CD4-positive, CD25-positive, alpha-beta regulatory T cell (primary cell): ENCODE measurements around the gene RIMS1. TPM values are rescaled to one million over a fixed set of nuclear protein-coding genes. Genes with fewer than 3 reads are reported as not detected.

Source experiments
- ATAC-seq, 2 donors: fragments of 150-1000 bp; cut with Tn5 transposase; one replicate each; pipeline ENCODE4 v1.10.0; 2021; ENCODE audit warnings: low read depth in 2 of 2, moderate number of reproducible peaks in 2 of 2, moderate library complexity in 1 of 2
- DNase-seq, 3 donors: peaks; one replicate each; pipeline versions ENCODE4 v3.0.0 to v3.0.0-alpha.2; 2012 to 2022; ENCODE audit warnings: mixed read lengths in 1 of 3
- H3K27ac ChIP-seq: one replicate; pipeline ENCODE4 v1.7.0; 2013; ENCODE audit warnings: mild to moderate bottlenecking, low read length; ENCODE audit not compliant: insufficient read depth, poor library complexity, severe bottlenecking
- H3K27me3 ChIP-seq: one replicate; pipeline ENCODE4 v1.7.0; 2013; ENCODE audit warnings: low read length; ENCODE audit not compliant: control insufficient read depth, insufficient read depth
- H3K36me3 ChIP-seq: one replicate; pipeline ENCODE4 v1.7.0; 2013; ENCODE audit warnings: mild to moderate bottlenecking, low read length, moderate library complexity; ENCODE audit not compliant: control insufficient read depth, insufficient read depth
- H3K4me1 ChIP-seq: 2 replicates; pipeline ENCODE4 v1.7.0; 2013; ENCODE audit warnings: mild to moderate bottlenecking, low read length; ENCODE audit not compliant: insufficient read depth, control insufficient read depth, poor library complexity, severe bottlenecking
- H3K4me3 ChIP-seq: one replicate; pipeline ENCODE4 v1.7.0; 2013; ENCODE audit warnings: low read depth, mild to moderate bottlenecking, low read length, moderate library complexity
- H3K9me3 ChIP-seq, 2 experiments: 1 replicate in 1 of 2; 2 replicates in 1 of 2; pipeline ENCODE4 v1.7.0; 2013; ENCODE audit warnings: low read length in 2 of 2, mild to moderate bottlenecking in 1 of 2, moderate library complexity in 1 of 2; ENCODE audit not compliant: control insufficient read depth in 2 of 2
- H3K27ac Mint-ChIP-seq, 3 donors: one replicate each; pipeline ENCODE4 v1.8.0; 2020 to 2022; ENCODE audit warnings: mild to moderate bottlenecking in 3 of 3, mixed read lengths in 3 of 3, moderate library complexity in 2 of 3
- H3K27me3 Mint-ChIP-seq: one replicate; pipeline ENCODE4 v1.8.0; 2022; ENCODE audit warnings: mild to moderate bottlenecking, mixed read lengths
- H3K36me3 Mint-ChIP-seq: one replicate; pipeline ENCODE4 v1.8.0; 2020; ENCODE audit warnings: mixed read lengths
- H3K4me1 Mint-ChIP-seq, 4 donors: one replicate each; pipeline ENCODE4 v1.8.0; 2020 to 2022; ENCODE audit warnings: mixed read lengths in 4 of 4, mild to moderate bottlenecking in 1 of 4
- H3K4me3 Mint-ChIP-seq, 4 donors: one replicate each; pipeline ENCODE4 v1.8.0; 2020 to 2022; ENCODE audit warnings: mild to moderate bottlenecking in 4 of 4, mixed read lengths in 4 of 4, moderate library complexity in 3 of 4
- H3K9me3 Mint-ChIP-seq, 7 donors: one replicate each; pipeline ENCODE4 v1.8.0; 2020 to 2022; ENCODE audit warnings: mixed read lengths in 7 of 7, mild to moderate bottlenecking in 3 of 7, moderate library complexity in 2 of 7
- polyA plus RNA-seq, 4 donors: library from polyadenylated mRNA; unstranded; fragments of 300-500 nt; fragmentation: Illumina TruSeq; gene quantifications; one replicate each; pipeline ENCODE4 v1.2.3, GENCODE V29; 2021
- total RNA-seq: library from RNA; stranded (reverse); gene quantifications from one replicate; pipeline ENCODE4 v1.2.3, GENCODE V29; 2022

RIMS1 gene
- total and polyA plus RNA-seq, 5 donors from 2014 or later = not detected

GRCh38 chr6:72410769-72411168 lies 524.4 kb downstream of the RIMS1 start:
- H3K27me3 Mint-ChIP-seq = peaks cover 13% of the 10 kb centered on the region
- no peaks in the 10 kb centered on the region for H3K36me3 ChIP-seq
- no peaks in the 10 kb centered on the region for H3K4me1 Mint-ChIP-seq
- H3K27ac ChIP-seq = no peak overlapping the region
- ATAC-seq (no peak), DNase-seq (no peak)
- H3K9me3 Mint-ChIP-seq = peaks cover 0 to 3% (median 0%) of the 10 kb centered on the region in 7 donors
- H3K36me3 Mint-ChIP-seq = no peaks in the 10 kb centered on the region
- no peak overlapping the region for H3K4me3 Mint-ChIP-seq
- H3K9me3 ChIP-seq = no peaks in the 10 kb centered on the region
- no peaks in the 10 kb centered on the region for H3K4me1 ChIP-seq
- H3K27ac Mint-ChIP-seq = no peak overlapping the region
- no peaks in the 10 kb centered on the region for H3K27me3 ChIP-seq
- no peak overlapping the region for H3K4me3 ChIP-seq

GRCh38 chr6:72411872-72412708 lies 525.7 kb downstream of the RIMS1 start:
- H3K36me3 Mint-ChIP-seq = no peaks in the 10 kb centered on the region
- H3K4me3 Mint-ChIP-seq = no peak overlapping the region
- no peaks in the 10 kb centered on the region for H3K9me3 ChIP-seq
- no peak overlapping the region for H3K27ac ChIP-seq
- no peak overlapping the region for H3K4me3 ChIP-seq
- peak; percentile 88 to 94 for ATAC-seq
- H3K27me3 Mint-ChIP-seq = peaks cover 13% of the 10 kb centered on the region
- H3K27ac Mint-ChIP-seq = no peak overlapping the region
- no peaks in the 10 kb centered on the region for H3K36me3 ChIP-seq
- peak; percentile 55 to 84 (median 79) for DNase-seq
- H3K4me1 Mint-ChIP-seq = no peaks in the 10 kb centered on the region
- no peaks in the 10 kb centered on the region for H3K27me3 ChIP-seq
- H3K4me1 ChIP-seq = no peaks in the 10 kb centered on the region
- no peaks in the 10 kb centered on the region for H3K9me3 Mint-ChIP-seq

DNA sequence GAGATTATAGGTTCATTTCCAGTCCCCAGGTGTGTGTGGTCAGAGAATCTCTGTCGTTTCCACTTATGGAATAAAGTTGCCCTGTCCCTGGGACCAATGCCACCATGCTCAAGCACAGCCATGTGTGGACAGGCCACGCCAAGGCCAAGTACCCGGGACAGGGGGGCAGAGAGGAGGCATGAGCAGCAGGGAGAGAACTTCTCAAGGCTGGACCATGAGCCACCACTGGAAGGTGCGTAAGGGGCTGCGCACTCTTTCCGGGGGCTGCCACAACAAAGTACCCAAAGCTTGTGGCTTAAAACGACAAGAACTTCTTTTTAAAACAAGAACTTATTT lies 526.3 kb downstream of the RIMS1 start:
- Mint-ChIP-seq H3K27ac (no peak overlapping the region), H3K4me3 (no peak overlapping the region), H3K36me3 (no peaks in the 10 kb centered on the region), H3K27me3 (peaks cover 13% of the 10 kb centered on the region), H3K9me3 (no peaks in the 10 kb centered on the region), H3K4me1 (no peaks in the 10 kb centered on the region)
- H3K27me3 ChIP-seq = no peaks in the 10 kb centered on the region
- H3K9me3 ChIP-seq = no peaks in the 10 kb centered on the region
- H3K4me1 ChIP-seq = no peaks in the 10 kb centered on the region
- H3K36me3 ChIP-seq = no peaks in the 10 kb centered on the region
- H3K27ac ChIP-seq = no peak overlapping the region
- ATAC-seq (no peak), DNase-seq (no peak)
- H3K4me3 ChIP-seq = no peak overlapping the region

GRCh38 chr6:72413884-72414283 lies 527.5 kb downstream of the RIMS1 start:
- no peaks in the 10 kb centered on the region for H3K27me3 ChIP-seq
- no peak overlapping the region for H3K27ac Mint-ChIP-seq
- no peaks in the 10 kb centered on the region for H3K4me1 ChIP-seq
- H3K9me3 ChIP-seq = no peaks in the 10 kb centered on the region
- no peaks in the 10 kb centered on the region for H3K9me3 Mint-ChIP-seq
- H3K4me3 Mint-ChIP-seq = no peak overlapping the region
- ATAC-seq (no peak), DNase-seq (no peak)
- no peaks in the 10 kb centered on the region for H3K36me3 ChIP-seq
- peaks cover 13% of the 10 kb centered on the region for H3K27me3 Mint-ChIP-seq
- H3K4me3 ChIP-seq = no peak overlapping the region
- H3K27ac ChIP-seq = no peak overlapping the region
- no peaks in the 10 kb centered on the region for H3K36me3 Mint-ChIP-seq
- no peaks in the 10 kb centered on the region for H3K4me1 Mint-ChIP-seq

GRCh38 chr6:72414657-72415056 lies 528.3 kb downstream of the RIMS1 start:
- H3K36me3 Mint-ChIP-seq = no peaks in the 10 kb centered on the region
- H3K9me3 ChIP-seq = no peaks in the 10 kb centered on the region
- no peaks in the 10 kb centered on the region for H3K4me1 ChIP-seq
- no peaks in the 10 kb centered on the region for H3K9me3 Mint-ChIP-seq
- DNase-seq (no peak), ATAC-seq (no peak)
- no peak overlapping the region for H3K27ac ChIP-seq
- no peak overlapping the region for H3K27ac Mint-ChIP-seq
- no peaks in the 10 kb centered on the region for H3K27me3 ChIP-seq
- peaks cover 13% of the 10 kb centered on the region for H3K27me3 Mint-ChIP-seq
- no peaks in the 10 kb centered on the region for H3K4me1 Mint-ChIP-seq
- no peaks in the 10 kb centered on the region for H3K36me3 ChIP-seq
- H3K4me3 ChIP-seq = no peak overlapping the region
- H3K4me3 Mint-ChIP-seq = no peak overlapping the region

GRCh38 chr6:72416744-72417465 lies 530.6 kb downstream of the RIMS1 start:
- no peak overlapping the region for H3K4me3 ChIP-seq
- H3K9me3 ChIP-seq = no peaks in the 10 kb centered on the region
- Mint-ChIP-seq H3K27ac (no peak overlapping the region), H3K4me1 (no peaks in the 10 kb centered on the region), H3K4me3 (no peak overlapping the region), H3K27me3 (peaks cover 12% of the 10 kb centered on the region), H3K36me3 (no peaks in the 10 kb centered on the region), H3K9me3 (peaks cover 0 to 2% (median 0%) of the 10 kb centered on the region in 7 donors)
- no peak for DNase-seq
- H3K27me3 ChIP-seq = no peaks in the 10 kb centered on the region
- no peaks in the 10 kb centered on the region for H3K4me1 ChIP-seq
- ATAC-seq = no peak
- H3K36me3 ChIP-seq = no peaks in the 10 kb centered on the region
- no peak overlapping the region for H3K27ac ChIP-seq

- Histone ChIP-seq H3K9me3 (no peaks in the 10 kb centered on the region), H3K27me3 (no peaks in the 10 kb centered on the region), H3K36me3 (no peaks in the 10 kb centered on the region), H3K4me1 (no peaks in the 10 kb centered on the region), H3K4me3 (no peak overlapping the region), H3K27ac (no peak overlapping the region)
- no peaks in the 10 kb centered on the region for H3K4me1 Mint-ChIP-seq
- peaks cover 7% of the 10 kb centered on the region for H3K27me3 Mint-ChIP-seq
- H3K9me3 Mint-ChIP-seq = peaks cover 0 to 2% (median 0%) of the 10 kb centered on the region in 7 donors
- no peak overlapping the region for H3K4me3 Mint-ChIP-seq
- H3K27ac Mint-ChIP-seq = no peak overlapping the region
- ATAC-seq (no peak), DNase-seq (no peak)
- no peaks in the 10 kb centered on the region for H3K36me3 Mint-ChIP-seq
Observed at GRCh38 chr6:72417759-72418158, 531.4 kb downstream of the RIMS1 start.

- DNase-seq (no peak), ATAC-seq (no peak)
- H3K27ac Mint-ChIP-seq = no peak overlapping the region
- no peak overlapping the region for H3K27ac ChIP-seq
- no peak overlapping the region for H3K4me3 ChIP-seq
- H3K27me3 Mint-ChIP-seq = peaks cover 7% of the 10 kb centered on the region
- peaks cover 0 to 2% (median 0%) of the 10 kb centered on the region in 7 donors for H3K9me3 Mint-ChIP-seq
- no peaks in the 10 kb centered on the region for H3K36me3 ChIP-seq
- no peak overlapping the region for H3K4me3 Mint-ChIP-seq
- no peaks in the 10 kb centered on the region for H3K27me3 ChIP-seq
- no peaks in the 10 kb centered on the region for H3K4me1 ChIP-seq
- H3K4me1 Mint-ChIP-seq = no peaks in the 10 kb centered on the region
- H3K36me3 Mint-ChIP-seq = no peaks in the 10 kb centered on the region
- no peaks in the 10 kb centered on the region for H3K9me3 ChIP-seq
Observed at GRCh38 chr6:72418495-72418894, 532.1 kb downstream of the RIMS1 start.
